Epithelial cell of proximal tubule (primary cell): ENCODE measurements around the gene PRSS2. TPM values are rescaled to one million over a fixed set of nuclear protein-coding genes. Genes with fewer than 3 reads are reported as not detected.

ENCODE experiments used
- DNase-seq: peaks from one replicate; pipeline ENCODE4 v3.0.0-alpha.2; 2011; ENCODE audit warnings: low read depth
- H3K4me3 ChIP-seq: 2 replicates; pipeline ENCODE4 v1.5.1; 2011; ENCODE audit warnings: low read depth, mild to moderate bottlenecking, low read length
- total RNA-seq: library from RNA; depleted of rRNA; stranded (reverse); fragments of >200 nt; gene quantifications from 2 replicates; pipeline ENCODE4 v1.2.3, GENCODE V29; 2015
- TF ChIP-seq, protein P1 (sequence below): conservative IDR thresholded peaks from 2 replicates; pipeline ENCODE4 v1.5.1; 2012; ENCODE audit warnings: low read depth, mild to moderate bottlenecking, low read length

PRSS2 gene
- total RNA-seq, 1 donor from 2014 or later = not detected

DNA sequence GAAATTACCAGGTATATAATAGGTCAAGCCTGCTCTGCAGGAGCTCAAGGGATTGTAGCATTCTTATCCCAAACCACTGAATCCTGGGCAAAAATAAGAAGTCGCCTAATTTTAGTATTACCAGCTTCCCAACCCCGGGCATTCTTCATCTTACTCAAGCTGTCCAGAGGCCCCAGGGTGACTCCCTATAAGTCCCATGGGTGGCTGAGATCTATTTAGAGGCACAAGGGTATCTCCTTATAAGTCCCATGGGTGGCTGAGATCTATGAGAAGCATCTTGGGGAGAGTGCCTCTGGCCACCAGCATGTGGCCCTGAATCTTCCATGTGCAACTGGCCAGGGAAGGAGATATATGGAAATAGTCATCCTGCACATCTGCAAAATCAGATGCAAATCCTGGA is 38.9 kb downstream of the PRSS2 start:
- H3K4me3 ChIP-seq = no peak overlapping the region
- TF ChIP-seq, protein P1, sequence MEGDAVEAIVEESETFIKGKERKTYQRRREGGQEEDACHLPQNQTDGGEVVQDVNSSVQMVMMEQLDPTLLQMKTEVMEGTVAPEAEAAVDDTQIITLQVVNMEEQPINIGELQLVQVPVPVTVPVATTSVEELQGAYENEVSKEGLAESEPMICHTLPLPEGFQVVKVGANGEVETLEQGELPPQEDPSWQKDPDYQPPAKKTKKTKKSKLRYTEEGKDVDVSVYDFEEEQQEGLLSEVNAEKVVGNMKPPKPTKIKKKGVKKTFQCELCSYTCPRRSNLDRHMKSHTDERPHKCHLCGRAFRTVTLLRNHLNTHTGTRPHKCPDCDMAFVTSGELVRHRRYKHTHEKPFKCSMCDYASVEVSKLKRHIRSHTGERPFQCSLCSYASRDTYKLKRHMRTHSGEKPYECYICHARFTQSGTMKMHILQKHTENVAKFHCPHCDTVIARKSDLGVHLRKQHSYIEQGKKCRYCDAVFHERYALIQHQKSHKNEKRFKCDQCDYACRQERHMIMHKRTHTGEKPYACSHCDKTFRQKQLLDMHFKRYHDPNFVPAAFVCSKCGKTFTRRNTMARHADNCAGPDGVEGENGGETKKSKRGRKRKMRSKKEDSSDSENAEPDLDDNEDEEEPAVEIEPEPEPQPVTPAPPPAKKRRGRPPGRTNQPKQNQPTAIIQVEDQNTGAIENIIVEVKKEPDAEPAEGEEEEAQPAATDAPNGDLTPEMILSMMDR = no peak
- DNase-seq = no peak

DNA sequence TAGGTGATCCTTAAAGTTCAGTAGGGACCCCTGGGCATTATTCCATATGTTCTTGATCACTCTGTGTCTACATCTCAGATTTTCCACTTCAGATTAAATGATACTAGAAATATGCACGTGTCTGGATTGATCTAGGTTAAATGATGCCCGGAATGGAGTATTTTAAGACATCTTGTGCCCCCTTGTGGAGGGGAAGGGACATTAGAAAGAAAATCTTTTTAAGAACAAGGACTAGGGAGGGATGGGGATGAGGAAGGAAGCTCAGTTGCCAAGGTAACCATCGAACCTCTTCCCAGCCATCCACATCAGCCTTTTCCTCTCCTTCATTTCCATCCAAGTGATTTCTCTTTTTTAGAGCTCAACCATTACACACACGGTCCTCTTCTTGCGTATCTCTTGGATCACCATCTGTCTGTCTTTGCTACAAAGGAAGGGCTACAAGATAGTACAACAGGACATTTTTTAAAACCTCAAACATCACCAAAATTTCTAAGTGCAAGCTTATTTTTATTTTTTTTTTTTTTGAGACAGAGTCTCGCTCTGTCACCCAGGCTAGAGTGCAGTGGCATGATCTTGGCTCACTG is 40.5 kb downstream of the PRSS2 start:
- no peak overlapping the region for H3K4me3 ChIP-seq
- DNase-seq = no peak
- TF ChIP-seq, protein P1 = peak; percentile 77

- no peak overlapping the region for H3K4me3 ChIP-seq
- TF ChIP-seq, protein P1 = no peak
- DNase-seq = no peak
These were observed 41.9 kb downstream of the PRSS2 start for GRCh38 chr7:142812437-142813215.

DNA sequence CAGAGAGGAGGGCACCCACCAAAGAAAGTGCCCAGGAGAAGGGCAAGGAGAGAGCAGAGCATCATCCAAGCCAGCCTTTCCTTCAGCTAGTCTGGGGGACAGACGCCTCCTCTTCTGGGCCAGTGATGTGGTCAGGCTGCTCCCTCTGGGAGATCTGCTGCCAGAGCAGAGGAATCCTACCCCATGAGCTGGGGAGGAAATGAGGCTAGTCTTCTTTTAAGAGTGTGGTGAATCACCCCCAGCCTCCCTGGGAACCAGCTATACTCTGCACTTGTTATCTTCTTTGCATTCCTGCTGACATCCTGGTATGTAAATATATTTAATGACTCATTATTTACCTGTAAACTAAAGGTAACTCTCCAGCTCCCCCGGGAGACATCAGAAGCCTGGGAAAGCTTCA is 42.5 kb downstream of the PRSS2 start:
- DNase-seq = no peak
- TF ChIP-seq, protein P1 = no peak
- no peak overlapping the region for H3K4me3 ChIP-seq

- TF ChIP-seq, protein P1 = no peak
- no peak for DNase-seq
- no peak overlapping the region for H3K4me3 ChIP-seq
These were observed 42.9 kb downstream of the PRSS2 start for GRCh38 chr7:142813699-142814098.

- TF ChIP-seq, protein P1 = no peak
- no peak for DNase-seq
- H3K4me3 ChIP-seq = no peak overlapping the region
These were observed 43.7 kb downstream of the PRSS2 start for GRCh38 chr7:142814451-142814850.
